HG03108 (cell line): ENCODE measurements around the gene SLC29A1.

Source experiments
- ATAC-seq: cut with Tn5 transposase; IDR thresholded peaks from one replicate; pipeline ENCODE4 v1.9.1; 2021; ENCODE audit warnings: moderate library complexity; ENCODE audit not compliant: unreplicated experiment

SLC29A1 gene

DNA sequence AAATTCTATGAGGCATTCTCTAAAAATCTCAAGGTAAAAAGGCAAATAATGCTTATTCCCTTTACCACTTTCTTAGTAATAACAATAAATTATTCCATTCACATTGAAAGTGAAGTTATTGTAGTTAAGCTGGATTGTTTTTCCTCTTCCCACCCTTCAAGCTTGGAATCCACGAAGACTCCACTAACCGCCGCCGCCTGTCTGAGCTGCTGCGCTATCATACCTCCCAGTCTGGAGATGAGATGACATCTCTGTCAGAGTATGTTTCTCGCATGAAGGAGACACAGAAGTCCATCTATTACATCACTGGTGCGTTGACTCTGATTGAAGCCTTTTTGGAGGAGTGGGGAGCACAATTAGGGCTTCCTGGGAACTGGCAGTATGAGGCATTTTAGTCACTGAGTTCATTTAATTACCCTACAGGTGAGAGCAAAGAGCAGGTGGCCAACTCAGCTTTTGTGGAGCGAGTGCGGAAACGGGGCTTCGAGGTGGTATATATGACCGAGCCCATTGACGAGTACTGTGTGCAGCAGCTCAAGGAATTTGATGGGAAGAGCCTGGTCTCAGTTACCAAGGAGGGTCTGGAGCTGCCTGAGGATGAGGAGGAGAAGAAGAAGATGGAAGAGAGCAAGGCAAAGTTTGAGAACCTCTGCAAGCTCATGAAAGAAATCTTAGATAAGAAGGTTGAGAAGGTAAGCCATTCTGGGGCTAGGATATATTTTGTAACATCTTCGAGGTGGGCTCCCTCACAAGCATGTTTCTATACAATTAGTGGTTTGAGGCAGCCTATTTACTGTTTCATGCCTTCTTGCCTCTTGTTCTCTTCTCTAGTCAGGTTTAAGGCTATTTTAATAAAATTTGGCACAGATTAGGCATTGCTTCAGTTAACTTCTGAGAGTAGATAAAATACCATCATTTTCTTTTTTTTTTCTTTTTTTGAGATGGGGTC is 28.5 kb downstream of the SLC29A1 start:
- no peak for ATAC-seq

DNA sequence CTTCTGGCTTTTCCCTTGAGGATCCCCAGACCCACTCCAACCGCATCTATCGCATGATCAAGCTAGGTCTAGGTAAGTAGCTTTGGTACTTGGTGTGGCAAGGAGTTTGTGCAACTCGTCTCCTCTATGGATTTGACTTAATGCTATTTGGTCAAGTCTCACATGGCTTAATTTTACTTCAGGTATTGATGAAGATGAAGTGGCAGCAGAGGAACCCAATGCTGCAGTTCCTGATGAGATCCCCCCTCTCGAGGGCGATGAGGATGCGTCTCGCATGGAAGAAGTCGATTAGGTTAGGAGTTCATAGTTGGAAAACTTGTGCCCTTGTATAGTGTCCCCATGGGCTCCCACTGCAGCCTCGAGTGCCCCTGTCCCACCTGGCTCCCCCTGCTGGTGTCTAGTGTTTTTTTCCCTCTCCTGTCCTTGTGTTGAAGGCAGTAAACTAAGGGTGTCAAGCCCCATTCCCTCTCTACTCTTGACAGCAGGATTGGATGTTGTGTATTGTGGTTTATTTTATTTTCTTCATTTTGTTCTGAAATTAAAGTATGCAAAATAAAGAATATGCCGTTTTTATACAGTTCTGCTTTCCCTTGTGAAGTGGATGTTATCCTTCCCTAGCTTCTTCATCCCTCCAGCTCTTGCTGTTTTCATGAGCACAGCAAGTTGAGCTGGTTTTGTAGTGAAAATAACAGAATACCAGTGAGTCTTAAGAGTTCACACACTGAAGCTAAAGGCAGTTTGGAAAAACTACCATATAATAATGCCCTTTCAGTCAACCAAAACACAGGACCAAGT is 30.1 kb downstream of the SLC29A1 start:
- no peak for ATAC-seq

DNA sequence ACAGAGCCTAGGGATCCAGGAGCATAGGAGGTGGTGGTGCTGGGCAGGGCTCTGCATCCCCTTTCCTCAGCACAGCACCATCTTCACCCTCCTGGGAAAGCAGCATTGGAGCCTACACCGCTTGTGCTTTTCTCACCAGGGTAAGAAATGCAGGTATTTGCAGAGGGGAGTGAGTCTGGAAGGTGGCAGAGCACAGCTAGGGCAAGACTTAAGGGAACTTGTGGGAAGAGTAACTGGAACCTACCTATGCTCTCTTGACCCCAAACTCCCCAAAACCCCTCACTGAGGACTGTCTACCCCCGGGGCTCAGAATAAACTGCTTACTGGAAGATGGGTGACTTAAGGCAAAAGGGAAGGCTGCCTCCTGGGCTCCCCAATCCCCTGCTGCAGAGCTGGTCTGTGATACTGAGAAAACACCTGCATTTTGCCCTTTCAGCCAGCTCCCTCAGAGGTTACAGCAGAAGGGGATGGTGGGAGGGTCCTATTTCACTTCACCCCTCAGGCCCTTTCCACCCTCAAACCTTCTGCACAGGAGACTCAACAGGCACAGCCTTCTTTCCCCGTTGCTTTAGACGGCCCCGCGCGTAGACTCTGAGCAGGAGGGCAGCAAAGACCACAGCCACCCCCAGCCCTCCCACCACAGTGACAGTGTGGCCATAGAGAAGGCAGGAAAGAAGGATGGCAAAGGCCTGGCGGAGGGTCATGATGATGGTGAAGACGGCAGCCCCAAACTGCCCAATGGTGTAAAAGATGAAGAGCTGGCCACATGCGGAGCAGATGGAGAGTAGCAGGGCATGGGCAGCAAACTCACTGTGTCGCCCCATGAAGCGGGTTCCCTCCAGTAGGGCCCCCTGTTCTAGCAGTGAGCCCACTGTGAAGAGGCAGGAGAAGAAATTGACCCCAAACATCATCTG is 31.1 kb downstream of the SLC29A1 start:
- no peak for ATAC-seq

DNA sequence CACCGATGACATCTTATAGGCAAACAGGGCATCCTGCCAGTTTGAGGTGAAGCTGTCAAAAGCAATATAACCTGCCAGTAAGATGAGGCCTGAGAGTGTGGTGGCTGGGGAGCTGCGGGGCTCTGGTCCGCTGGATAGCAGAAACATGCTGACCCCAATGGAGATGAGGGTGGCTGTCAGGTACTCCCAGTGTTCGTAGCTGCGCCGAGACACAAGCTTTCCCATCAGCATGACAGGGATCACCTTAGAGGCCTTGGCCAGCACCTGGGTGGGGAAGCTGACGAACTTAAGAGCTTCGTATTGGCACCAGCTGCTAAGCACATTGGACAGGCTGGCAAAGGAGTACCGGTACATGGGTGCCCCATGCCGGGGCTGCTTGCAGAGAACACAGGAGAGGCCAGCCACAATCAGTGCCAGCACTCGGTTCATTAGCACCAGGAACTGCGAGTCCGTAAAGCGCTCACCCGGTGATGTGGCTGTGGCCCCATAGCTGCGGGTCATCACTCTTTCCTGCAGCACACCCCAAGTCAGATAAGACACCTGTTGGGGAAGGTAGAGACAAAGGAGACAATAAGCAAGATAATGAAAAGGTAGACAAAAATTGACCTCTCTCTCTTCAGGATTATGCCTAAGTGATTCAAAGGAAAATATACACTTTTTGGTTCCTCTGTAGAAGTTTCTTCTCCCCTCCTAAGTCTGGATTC is 31.9 kb downstream of the SLC29A1 start:
- no peak for ATAC-seq

DNA sequence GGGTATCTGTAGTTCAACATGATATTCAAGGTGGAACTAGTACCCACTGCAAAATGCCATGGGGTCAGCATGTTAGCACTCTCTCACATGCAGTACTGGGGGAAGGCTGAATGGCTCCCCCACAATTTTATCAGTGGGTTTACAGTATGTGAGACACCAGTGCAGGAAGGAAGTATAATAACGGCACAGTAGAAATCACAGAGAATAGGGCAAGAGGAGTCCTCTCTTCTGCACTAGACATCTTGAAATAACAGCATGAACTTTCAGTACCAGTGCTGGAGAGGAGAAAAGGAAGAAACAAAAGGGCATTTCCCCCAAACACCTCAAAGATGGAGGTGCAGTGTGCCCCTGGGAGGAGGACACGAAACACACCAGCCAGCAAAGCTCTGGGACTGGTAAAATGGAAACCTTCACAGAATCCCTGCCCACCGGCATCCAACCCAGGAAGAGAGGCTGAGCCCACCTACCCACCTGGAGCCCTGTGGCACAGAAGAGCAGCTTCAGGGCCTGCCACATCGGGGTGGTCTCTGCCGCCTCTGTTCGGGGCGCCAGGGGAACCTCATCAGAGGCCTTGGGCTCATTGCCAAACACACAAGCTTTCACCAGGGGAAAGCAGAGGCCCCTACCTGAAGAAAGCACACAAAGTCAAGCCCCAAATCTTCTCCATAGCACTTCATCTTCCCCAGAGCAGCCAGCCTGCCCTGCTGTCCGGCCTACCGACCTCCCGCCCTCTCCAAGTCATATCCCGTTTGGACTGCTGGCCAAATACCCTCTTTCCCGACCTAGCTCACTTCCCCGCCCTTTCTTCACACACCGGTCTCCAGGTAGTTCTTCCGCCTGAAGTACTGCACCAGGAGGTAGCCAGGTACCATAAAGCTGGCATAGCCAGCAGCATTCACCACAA is 32.7 kb downstream of the SLC29A1 start:
- ATAC-seq: no peak

DNA sequence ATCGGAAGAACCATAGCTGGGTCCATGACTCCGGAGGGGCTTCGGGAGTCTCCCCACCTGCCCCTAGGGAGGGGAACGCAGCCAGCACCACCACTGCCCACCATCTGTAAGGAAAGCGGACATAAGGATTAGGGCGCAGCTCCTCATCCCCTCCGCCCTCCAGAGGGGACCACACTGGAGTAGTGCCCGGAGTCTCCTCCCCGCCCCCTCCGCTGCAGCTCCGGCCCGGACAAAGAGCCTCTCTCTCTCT is 33.3 kb downstream of the SLC29A1 start:
- ATAC-seq: peak; percentile 8

DNA sequence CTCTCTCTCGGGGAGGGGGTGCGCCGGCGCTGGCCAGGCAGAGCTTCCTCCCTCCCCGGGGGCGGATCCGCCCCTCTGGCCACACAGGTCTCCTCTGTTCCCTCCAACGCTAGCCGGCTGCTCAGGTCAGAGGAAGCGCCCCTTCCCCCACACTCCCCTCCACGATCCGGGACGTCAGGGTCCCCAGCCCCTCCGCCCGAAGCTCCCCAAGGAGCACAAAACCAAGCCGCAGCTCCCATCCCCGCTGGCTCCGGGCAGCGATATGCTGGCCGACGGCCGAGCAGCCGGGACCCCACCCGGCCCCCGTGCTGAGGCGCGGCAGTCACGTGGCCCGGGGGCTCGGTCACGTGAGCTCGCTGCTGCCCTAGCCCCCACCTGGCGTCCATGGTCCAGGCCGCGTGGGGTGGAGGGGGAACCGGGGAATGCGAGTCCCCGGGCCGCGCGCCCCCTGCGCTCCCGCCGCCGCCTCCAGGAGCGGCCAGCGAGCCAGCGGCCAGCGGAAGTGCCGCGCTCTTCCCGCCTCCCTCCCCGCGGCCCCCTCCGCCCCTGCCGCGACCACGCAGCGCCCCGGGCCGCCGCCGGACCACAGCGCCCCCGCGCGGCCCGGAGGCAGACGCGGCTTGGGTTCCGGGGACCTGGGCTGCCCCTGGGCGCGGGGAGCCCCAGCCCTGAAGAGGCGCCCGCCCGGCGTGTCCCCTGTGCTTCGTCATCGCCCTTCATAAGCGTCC is 33.8 kb downstream of the SLC29A1 start, which contains the start of gene SLC35B2:
Gene SLC35B2, minus strand, starts transcription at position 504 of the 728 bp plus-strand sequence. Its CDS starts 118 bp downstream, at position 386.
- peak; percentile 42 for ATAC-seq

DNA sequence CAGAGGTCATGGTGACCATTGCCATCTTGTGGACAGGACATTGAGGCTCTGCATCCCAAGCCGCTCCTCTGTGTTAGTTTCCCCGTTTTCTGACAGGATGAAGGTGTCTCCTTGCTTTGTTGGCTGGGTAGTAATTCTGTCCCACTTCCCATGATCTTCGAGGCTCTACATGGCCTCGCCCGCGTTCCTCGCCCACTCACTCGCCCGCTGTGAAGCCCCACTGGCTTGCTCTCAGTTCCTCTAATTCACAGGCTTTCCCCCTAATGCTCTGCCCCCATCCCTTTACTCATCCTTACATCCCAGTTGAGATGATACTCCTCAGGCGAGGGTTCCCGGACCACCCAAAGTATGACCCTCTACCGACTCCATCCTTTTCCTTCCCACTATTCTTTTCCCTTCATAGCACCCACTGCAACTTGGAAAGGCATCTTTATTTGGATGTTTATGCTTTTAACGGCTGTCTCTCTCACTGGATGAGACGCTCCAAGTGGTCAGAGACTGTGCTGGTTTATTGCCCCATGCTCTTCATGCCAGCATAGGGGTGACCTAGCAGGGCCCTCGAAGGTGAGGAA is 34.4 kb downstream of the SLC29A1 start:
- ATAC-seq: peak; percentile 11

DNA sequence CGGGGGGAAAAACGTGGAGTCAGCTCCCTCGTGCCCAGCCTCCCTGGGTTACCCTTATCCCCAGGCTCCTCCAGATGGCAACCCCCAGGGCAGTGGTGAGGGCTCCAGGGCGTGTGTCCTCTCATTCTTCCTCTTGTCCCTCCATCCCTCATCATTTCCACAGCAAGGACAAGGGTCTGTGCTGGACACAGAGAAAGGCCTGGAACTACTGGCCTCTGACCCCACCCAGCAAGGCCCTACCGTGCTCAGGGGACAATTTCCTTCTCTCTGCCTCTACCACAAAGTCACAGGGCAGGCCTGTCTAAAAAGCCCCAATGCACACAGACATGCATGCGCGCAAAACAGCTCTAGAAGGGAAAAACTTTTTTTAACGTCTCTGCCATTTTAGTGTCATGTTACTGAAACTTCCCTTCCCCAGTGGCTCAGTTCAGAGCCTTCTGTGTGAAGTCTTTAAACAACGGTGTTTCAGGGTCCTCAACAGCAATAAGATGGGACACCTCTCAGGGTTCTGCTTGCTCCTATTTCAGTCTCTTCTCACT is 35.0 kb downstream of the SLC29A1 start:
- ATAC-seq: no peak

DNA sequence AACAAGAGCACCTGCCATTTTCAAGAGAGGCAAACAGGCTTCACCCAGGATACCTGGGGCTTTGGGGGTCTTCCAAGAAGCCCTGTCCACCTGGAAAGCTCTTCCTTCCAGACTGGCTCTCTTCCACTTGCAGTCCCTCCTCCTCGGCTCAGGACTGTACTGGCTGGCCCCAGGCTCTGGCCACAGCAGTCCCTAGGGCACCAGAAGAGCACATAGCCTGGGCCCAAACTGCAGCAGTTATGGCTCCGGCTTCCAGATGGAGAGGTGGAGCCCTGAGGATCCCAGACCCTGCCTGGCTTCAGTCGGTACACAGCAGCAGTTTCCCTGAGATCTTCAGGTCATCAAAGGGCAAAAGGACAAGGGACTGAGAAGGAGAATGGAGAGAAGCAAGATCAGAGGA is 35.5 kb downstream of the SLC29A1 start:
- ATAC-seq: no peak

DNA sequence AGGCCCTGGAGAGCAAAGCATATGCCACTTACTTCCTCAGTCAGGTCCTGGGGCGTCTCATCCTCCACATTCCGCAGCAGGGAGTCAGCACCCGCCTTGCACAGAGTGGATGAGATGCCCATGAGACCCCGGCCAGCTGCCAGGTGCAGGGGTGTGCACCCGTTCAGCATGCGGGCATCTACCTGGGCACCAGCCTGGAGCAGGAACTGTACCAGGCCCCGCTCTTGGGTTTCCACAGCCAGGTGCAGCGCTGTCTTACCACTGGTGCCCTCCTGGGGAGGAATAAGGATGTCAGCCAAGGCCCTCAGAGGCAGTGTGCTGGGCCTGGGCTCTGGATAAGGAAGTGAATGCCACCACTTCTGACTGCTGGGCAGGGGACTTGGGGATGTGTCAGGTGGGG is 36.6 kb downstream of the SLC29A1 start:
- no peak for ATAC-seq

DNA sequence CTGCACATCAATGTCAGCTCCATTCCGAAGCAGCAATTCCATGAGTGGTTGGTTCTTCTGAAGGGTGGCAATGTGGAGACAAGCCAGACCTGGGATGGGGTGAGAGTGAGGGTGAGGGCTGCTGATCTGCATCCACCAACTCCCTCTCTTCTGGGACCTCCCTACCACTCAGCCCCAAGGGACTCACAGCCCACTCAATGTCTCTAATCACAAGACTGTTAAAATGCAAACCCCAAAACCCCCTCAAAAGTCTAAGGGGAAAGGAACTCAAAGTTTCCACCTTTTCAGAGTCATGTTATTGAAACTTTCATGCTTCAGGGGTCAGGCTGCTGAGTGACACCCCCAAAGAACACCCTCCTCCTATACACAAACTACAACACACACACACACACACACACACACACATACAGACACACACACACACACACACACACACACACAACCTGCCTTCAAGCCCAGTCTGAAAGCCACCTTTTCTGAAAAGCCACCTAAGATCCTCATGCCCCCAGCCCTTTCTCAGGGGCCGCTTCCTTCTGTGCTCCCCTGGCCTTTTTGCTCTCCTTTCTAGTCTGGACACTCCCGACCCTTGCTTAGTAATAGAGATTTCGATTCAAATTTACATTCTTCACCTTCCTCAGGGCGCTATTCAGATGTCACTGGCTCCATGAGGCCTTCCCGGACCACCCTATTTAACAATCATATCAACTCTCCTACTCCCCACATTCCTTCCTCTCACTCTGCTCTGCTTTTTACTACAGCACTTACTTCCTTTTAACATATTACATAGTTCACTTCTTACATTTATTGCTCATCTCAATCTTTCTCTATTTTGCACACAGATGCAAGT is 37.3 kb downstream of the SLC29A1 start:
- no peak for ATAC-seq

DNA sequence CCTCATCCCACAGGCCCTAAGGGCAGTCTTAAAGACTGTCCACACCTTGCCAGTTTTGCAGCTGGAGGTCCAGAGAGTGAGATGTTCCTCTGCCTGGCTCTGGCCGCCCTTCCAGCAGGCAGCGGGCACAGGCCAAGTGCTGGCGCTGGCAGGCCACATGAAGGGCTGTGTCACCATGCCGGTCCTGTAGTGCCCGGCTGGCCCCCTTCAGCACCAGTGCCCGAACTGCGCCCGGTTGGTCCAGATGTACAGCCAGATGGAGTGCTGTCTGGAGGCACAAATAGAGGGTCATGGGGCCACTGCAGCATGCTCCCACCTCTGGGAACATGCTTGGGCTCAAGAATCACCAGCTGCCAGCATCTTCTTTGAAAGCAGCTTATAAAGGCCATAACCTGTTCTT is 38.2 kb downstream of the SLC29A1 start:
- ATAC-seq: no peak

DNA sequence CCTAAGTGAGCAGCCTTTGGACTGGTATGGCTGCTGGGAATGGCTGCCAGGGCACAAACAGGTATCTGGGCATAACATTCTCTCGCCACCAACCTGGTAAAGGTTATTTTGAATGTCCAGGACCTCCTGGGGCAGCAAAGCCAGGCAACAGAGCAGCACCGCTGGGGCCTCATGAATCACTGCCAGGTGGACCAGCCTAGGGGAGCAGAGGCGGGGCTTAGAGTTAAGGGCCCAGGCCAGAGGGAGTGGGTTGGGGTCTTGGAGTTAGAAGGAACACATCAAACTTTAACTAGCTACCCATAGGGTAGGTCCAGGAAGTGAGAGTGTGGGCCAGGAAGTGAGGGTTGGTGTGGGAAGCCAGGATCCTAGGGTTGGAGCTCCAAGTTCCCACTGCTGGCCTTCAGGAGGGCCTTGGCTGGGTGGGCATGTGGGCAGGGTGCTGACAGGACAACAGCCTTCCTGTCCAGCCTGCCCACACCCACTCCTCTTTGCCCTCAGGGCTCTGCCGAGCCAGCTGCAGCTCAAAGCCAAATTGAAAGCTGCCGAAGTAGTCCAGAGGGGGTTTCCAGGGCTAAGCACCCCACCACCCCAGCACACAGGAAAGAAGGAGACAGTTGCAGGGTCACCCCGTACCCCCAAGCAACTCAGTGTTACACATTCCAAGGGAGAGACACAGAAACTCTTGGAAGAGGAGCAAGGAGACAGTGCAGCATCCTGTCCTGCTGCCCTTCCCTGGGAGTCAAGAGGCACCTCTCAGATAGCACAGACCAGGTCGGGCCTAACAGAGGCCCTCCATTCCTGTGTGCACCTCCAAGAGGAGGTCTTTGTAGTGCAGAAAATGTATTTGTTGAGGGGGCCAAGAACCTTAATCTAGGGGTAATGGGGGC is 39.3 kb downstream of the SLC29A1 start:
- ATAC-seq: no peak

DNA sequence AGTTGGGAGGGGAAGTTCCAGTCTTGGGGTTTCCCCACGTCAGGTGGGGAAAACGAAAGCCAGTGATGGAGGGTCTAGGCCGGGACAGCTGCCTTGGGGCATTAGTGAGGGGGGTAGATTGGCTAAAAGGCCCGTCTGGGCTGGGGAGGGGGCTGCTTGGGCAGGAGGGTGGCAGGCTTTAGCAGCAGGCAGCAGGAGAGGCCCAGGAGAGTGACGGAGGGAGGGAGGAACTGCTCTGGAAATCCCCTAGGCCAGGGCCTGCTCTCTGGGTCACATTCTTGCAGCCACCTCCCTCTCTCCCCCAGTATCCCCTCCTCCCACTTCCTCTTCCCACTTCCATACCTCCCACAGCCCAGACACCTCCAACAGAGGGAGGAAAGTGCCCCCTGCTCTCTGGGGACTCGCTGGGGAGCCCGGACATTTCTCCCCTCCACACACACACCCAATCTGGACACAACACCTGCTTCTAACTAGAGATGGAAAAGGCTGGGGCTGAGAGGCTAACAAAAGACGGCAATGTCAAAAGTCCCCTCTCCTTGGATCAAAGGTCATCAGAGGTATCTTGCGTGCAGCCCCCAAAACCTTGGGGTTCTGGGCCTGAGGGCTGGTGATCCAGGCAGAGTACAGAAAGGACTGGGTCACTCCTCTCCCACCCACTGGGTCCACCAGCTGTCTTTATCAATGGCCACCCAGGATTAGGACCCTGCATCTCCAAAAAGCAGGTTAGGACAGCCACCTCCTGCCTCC is 40.1 kb downstream of the SLC29A1 start:
- no peak for ATAC-seq
